PC-9 (cell line): ENCODE data around the gene CCNY.

Experiments used
- EZH2 ChIP-seq: fragments of 200-600 bp; sonication (generic); IDR thresholded peaks from 2 replicates; pipeline ENCODE4 v1.8.0; 2017; ENCODE audit warnings: antibody characterized with exemption, low read depth
- TF ChIP-seq, protein P1 (sequence below): fragments of 200-600 bp; sonication (generic); conservative IDR thresholded peaks from 2 replicates; pipeline ENCODE4 v1.6.1; 2017; ENCODE audit warnings: mixed run types, antibody characterized with exemption, mild to moderate bottlenecking, moderate library complexity

- TF ChIP-seq, protein P1, sequence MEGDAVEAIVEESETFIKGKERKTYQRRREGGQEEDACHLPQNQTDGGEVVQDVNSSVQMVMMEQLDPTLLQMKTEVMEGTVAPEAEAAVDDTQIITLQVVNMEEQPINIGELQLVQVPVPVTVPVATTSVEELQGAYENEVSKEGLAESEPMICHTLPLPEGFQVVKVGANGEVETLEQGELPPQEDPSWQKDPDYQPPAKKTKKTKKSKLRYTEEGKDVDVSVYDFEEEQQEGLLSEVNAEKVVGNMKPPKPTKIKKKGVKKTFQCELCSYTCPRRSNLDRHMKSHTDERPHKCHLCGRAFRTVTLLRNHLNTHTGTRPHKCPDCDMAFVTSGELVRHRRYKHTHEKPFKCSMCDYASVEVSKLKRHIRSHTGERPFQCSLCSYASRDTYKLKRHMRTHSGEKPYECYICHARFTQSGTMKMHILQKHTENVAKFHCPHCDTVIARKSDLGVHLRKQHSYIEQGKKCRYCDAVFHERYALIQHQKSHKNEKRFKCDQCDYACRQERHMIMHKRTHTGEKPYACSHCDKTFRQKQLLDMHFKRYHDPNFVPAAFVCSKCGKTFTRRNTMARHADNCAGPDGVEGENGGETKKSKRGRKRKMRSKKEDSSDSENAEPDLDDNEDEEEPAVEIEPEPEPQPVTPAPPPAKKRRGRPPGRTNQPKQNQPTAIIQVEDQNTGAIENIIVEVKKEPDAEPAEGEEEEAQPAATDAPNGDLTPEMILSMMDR: no peak
- TF ChIP-seq EZH2: no peak
Observed at GRCh38 chr10:35451151-35452016, 115.1 kb downstream of the CCNY start.
